ENCODE measurements around the gene MARCHF7. TPM values are rescaled to one million over a fixed set of nuclear protein-coding genes. Genes with fewer than 3 reads are reported as not detected.

MARCHF7 gene
- total RNA-seq, 4 donors from 2014 or later: 86.6 to 129 (median 108) TPM

DNA sequence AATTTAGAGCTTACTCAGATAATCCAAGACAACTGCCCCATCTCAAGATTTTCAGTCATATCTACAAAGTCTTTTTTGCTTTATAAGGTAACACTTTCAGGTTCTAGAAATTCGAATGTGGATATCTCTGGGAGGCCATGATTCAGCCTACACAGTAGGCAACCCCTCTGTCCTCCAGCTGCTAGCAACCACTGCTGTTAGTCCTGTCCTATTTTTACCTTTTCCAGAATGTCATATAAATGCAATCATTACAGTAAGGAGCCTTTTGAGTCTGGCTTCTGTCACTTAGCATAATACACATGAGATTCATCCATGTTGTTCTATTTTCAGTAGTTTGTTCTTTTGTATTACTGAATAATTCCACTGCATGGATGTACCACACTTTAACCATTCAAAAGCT lies 28.5 kb upstream of the MARCHF7 start:
- TF ChIP-seq EP300 (IDR thresholded peaks at IDR 0.05) (no peak), POLR2A (IDR thresholded peaks at IDR 0.05) (no peak), POLR2AphosphoS5 (IDR thresholded peaks at IDR 0.05) (no peak), CTCF (IDR thresholded peaks at IDR 0.05) (no peak)
- 27 to 40% methylated on average over 1 of the region's 1 CpG for WGBS, 2 donors (ENCODE audit: low coverage in 1 of 2)
- ATAC-seq: no peak
- no peaks in the 10 kb centered on the region for H3K27me3 ChIP-seq
- no peak overlapping the region for H3K4me3 ChIP-seq
- H3K9me3 ChIP-seq: no peaks in the 10 kb centered on the region
- no peak overlapping the region for H3K27ac ChIP-seq
- H3K4me1 ChIP-seq: no peaks in the 10 kb centered on the region
- no peaks in the 10 kb centered on the region for H3K36me3 ChIP-seq

DNA sequence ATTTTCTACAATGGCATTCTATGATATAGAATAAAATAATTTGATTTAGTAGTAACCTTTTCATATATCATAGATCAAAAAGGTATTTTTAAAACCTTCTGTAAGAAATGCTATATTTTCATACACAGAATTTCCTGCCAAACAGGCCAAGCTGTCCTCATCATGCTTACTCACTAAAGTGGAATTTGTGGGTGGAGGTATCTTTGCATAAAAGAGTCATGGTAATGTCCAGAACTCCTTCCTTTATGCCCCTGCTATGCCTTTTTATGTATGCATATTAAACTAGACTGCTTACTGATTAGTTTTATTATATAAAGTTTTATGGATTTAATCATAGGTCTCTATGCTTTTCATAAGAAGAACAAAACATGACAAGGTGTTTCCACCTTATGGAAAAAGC lies 27.5 kb upstream of the MARCHF7 start:
- no peaks in the 10 kb centered on the region for H3K4me1 ChIP-seq
- no peaks in the 10 kb centered on the region for H3K36me3 ChIP-seq
- H3K27ac ChIP-seq: no peak overlapping the region
- TF ChIP-seq POLR2A (IDR thresholded peaks at IDR 0.05) (no peak), EP300 (IDR thresholded peaks at IDR 0.05) (no peak)
- H3K27me3 ChIP-seq: no peaks in the 10 kb centered on the region
- H3K9me3 ChIP-seq: no peaks in the 10 kb centered on the region
- no peak for ATAC-seq
- no peak overlapping the region for H3K4me3 ChIP-seq

DNA sequence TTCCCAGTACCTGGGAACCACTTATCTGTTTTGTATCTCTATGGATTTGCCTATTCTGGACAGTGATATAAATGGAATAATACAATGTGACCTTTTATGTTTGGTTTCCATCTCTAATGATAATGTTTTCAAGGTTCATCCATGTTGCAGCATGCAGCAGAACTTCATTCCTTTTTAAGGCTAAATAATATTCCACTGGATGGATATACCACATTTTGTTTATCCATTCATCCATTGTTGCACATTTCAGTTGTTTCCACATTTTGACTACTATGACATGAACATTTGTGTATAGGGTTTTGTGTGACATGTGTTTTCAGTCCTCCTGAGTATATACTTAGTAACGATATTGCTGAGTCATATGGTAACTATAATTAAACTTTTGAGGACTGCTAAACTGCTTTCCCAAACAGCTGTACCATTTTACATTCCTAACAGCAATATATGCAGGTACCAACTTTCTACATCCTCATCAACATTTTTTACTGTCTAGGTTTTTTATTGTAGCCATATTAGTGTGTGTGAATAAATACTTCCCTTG lies 17.7 kb upstream of the MARCHF7 start:
- TF ChIP-seq CTCF (IDR thresholded peaks at IDR 0.05) (no peak), POLR2AphosphoS5 (IDR thresholded peaks at IDR 0.05) (no peak), EP300 (IDR thresholded peaks at IDR 0.05) (no peak), POLR2A (IDR thresholded peaks at IDR 0.05) (no peak)

DNA sequence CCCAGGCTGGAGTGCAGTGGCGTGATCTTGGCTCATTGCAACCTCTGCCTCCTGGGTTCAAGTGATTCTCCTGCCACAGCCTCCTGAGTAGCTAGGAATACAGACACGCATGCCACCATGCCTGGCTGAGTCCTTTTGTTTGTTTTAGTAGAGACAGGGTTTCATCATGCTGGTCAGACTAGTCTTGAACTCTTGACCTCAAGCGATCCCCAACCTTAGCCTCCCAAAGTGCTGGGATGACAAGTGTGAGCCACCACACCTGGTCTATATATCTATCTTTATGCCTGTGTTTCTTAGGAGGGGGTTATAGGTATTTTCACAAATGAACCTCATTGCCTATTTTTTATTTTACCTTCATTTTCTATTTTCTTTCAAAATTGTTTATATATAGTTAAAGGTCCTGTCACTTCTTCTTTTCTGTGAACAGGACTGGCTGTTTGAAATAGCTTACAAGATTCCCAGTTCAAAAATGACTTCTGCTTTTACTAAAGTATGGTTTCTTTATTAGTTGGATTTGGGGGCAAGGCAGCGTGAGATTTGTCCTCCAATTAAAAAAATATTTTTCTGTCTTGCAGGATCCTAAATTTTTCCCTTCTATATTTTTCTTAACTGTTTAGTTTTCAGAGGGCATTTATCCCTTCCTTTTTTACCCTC lies 16.4 kb upstream of the MARCHF7 start:
- ATAC-seq: no peak
- Histone ChIP-seq H3K27ac (no peak overlapping the region), H3K9me3 (no peaks in the 10 kb centered on the region), H3K4me1 (no peaks in the 10 kb centered on the region), H3K4me3 (no peak overlapping the region), H3K27me3 (no peaks in the 10 kb centered on the region), H3K36me3 (peaks cover 0 to 12% of the 10 kb centered on the region in 2 donors)
- TF ChIP-seq POLR2A (IDR thresholded peaks at IDR 0.05): no peak
- TF ChIP-seq EP300 (IDR thresholded peaks at IDR 0.05): no peak
- no peak for TF ChIP-seq CTCF (IDR thresholded peaks at IDR 0.05)
- no peak for TF ChIP-seq POLR2AphosphoS5 (IDR thresholded peaks at IDR 0.05)
- 89 to 92% methylated on average over 1 to 4 of the region's 4 CpGs for WGBS, 2 donors (ENCODE audit: low coverage in 1 of 2)

More for the DNA sequence above, 17.7 kb upstream of the MARCHF7 start:
- H3K27ac ChIP-seq: no peak overlapping the region
- no peaks in the 10 kb centered on the region for H3K27me3 ChIP-seq
- H3K4me3 ChIP-seq: no peak overlapping the region
- ATAC-seq: no peak
- 83 to 88% methylated on average over 1 of the region's 1 CpG for WGBS, 2 donors (ENCODE audit: low coverage in 1 of 2)
- H3K4me1 ChIP-seq: no peaks in the 10 kb centered on the region
- H3K9me3 ChIP-seq: no peaks in the 10 kb centered on the region
- H3K36me3 ChIP-seq: peaks cover 0 to 10% of the 10 kb centered on the region in 2 donors

- H3K27ac ChIP-seq: no peak overlapping the region
- peaks cover 0 to 9% of the 10 kb centered on the region in 2 donors for H3K36me3 ChIP-seq
- TF ChIP-seq EP300 (IDR thresholded peaks at IDR 0.05) (no peak), POLR2AphosphoS5 (IDR thresholded peaks at IDR 0.05) (no peak), CTCF (IDR thresholded peaks at IDR 0.05) (no peak), POLR2A (IDR thresholded peaks at IDR 0.05) (no peak)
- H3K27me3 ChIP-seq: no peaks in the 10 kb centered on the region
- no peaks in the 10 kb centered on the region for H3K9me3 ChIP-seq
- no peak overlapping the region for H3K4me3 ChIP-seq
- no peak for ATAC-seq
- H3K4me1 ChIP-seq: peaks cover 0 to 4% (median 0%) of the 10 kb centered on the region in 3 donors
- 94 to 97% methylated on average over 5 of the region's 5 CpGs for WGBS, 2 donors (ENCODE audit: low coverage in 1 of 2)
Measured at GRCh38 chr2:159703491-159703890, 8.8 kb upstream of the MARCHF7 start.
